Right lobe of liver (tissue), 4 donors: ENCODE results near the gene B4GALT2.

ENCODE experiments used
- POLR2A ChIP-seq: fragments of 450-650 bp; IDR thresholded peaks from one replicate; pipeline ENCODE4 v1.6.1; 2017; ENCODE audit warnings: antibody characterized with exemption, mild to moderate bottlenecking
- TF ChIP-seq, protein P1 (sequence below), 4 donors: fragments of 200-600 bp in 3 of 4; fragments of 450-650 bp in 1 of 4; IDR thresholded peaks; one replicate each; pipeline versions ENCODE4 v1.5.1 to v1.8.0; 2016 to 2022; ENCODE audit warnings: antibody characterized with exemption in 4 of 4, mild to moderate bottlenecking in 2 of 4
- donor health status: DM: no; HTN: no; CAD: no.
- donor health status: DM: no; HTN: no; CAD: no.
- donor health status: DM: no; HTN: yes; CAD: no.

DNA sequence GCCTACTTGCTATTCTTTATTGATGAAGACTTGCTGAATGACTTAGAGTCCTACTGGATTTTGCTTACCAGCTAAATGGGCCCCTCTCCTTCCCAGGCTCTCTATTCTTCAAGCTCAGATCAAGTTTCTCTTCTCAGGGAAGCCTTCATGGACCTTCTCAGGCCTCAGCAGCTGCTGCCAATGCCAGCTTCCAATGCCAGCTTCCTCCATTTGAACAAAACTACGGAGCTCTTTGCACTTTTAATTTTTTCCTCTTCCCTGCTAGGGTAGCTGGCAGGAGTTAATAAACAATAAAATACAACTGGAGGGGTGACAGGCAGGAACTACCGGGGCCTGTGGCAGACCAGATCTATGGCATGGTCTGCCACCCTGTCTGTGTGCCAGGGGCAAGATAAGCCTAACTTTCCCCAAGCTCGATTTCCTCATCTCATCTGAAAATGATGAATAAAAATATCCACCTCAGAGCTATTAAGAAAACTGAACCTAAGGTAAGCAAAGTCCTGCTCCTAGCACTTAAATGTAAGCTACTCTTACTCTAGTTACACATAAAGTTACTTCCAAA is 33.3 kb upstream of the B4GALT2 start:
- TF ChIP-seq POLR2A, result no peak
- TF ChIP-seq, protein P1, sequence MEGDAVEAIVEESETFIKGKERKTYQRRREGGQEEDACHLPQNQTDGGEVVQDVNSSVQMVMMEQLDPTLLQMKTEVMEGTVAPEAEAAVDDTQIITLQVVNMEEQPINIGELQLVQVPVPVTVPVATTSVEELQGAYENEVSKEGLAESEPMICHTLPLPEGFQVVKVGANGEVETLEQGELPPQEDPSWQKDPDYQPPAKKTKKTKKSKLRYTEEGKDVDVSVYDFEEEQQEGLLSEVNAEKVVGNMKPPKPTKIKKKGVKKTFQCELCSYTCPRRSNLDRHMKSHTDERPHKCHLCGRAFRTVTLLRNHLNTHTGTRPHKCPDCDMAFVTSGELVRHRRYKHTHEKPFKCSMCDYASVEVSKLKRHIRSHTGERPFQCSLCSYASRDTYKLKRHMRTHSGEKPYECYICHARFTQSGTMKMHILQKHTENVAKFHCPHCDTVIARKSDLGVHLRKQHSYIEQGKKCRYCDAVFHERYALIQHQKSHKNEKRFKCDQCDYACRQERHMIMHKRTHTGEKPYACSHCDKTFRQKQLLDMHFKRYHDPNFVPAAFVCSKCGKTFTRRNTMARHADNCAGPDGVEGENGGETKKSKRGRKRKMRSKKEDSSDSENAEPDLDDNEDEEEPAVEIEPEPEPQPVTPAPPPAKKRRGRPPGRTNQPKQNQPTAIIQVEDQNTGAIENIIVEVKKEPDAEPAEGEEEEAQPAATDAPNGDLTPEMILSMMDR (IDR thresholded peaks at IDR 0.05), result no peak
